K562 (cell line): ENCODE measurements around the gene KIAA1210. TPM values are rescaled to one million over a fixed set of nuclear protein-coding genes. Genes with fewer than 3 reads are reported as not detected.

Experiments
- CCAR2 ChIP-seq: fragments of 200-400 bp; formaldehyde crosslinking; IDR thresholded peaks from 2 replicates; pipeline ENCODE4 v1.6.1; 2017; ENCODE audit warnings: mild to moderate bottlenecking, low read depth, low read length
- ZNF282 ChIP-seq: sonication (generic); formaldehyde crosslinking; IDR thresholded peaks from 2 replicates; pipeline ENCODE4 v1.8.1; 2023; ENCODE audit warnings: missing genetic modification reagents
- polyA plus RNA-seq, 8 experiments: library from polyadenylated mRNA; depleted of rRNA in 4 of 8; stranded (reverse) in 5 of 8; unstranded in 3 of 8; fragments of >200 nt; fragmentation: Nextera tagmentation in 2 of 8; fragmentation: Illumina TruSeq in 1 of 8; extraction: Ambion mirVana in 2 of 8; extraction: Trizol in 1 of 8; gene quantifications; 2 replicates each; pipeline versions ENCODE4 v1.2.1 to v1.2.3, GENCODE V29; 2011 to 2014; ENCODE audit warnings: inconsistent platforms in 1 of 8, missing spikeins in 1 of 8
- total RNA-seq, 7 experiments: library from RNA; depleted of rRNA in 6 of 7; stranded (reverse); fragments of >200 nt in 6 of 7; fragmentation: Illumina TruSeq in 2 of 7; extraction: Trizol in 2 of 7; gene quantifications; 2 replicates each; pipeline versions ENCODE4 v1.2.1 to v1.2.3, GENCODE V29; 2011 to 2021; ENCODE audit warnings: low replicate concordance in 1 of 7
- TF ChIP-seq, protein P1 (sequence below): fragments of 450-650 bp; IDR thresholded peaks from 2 replicates; pipeline ENCODE4 v1.6.1; 2016; ENCODE audit warnings: mild to moderate bottlenecking, moderate library complexity

Gene KIAA1210
- total and polyA plus RNA-seq, 9 of the 15 experiments (the other 6 are each of a cell fraction or from before 2014, with no cell fraction given), result not detected

DNA sequence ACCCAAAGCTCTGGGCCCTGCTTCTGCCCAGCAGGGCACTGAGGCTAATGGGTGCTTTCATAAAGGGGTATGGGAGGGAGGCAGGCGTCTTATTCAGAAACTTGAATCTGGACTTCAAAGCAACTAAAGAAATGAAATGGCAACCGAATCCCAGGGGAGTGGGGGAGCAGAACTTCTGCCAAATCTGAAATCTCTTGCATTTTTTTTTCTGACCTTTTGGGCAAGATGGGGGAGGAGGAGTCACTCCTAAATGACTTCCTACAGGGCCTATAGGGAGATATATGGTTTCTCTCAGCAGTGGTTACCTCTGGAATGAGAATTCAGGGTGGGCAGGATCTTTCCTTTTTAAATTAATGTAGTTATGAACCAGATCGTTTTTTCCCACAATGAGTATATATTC is 30.6 kb upstream of the KIAA1210 start (continued):
- TF ChIP-seq, protein P1, sequence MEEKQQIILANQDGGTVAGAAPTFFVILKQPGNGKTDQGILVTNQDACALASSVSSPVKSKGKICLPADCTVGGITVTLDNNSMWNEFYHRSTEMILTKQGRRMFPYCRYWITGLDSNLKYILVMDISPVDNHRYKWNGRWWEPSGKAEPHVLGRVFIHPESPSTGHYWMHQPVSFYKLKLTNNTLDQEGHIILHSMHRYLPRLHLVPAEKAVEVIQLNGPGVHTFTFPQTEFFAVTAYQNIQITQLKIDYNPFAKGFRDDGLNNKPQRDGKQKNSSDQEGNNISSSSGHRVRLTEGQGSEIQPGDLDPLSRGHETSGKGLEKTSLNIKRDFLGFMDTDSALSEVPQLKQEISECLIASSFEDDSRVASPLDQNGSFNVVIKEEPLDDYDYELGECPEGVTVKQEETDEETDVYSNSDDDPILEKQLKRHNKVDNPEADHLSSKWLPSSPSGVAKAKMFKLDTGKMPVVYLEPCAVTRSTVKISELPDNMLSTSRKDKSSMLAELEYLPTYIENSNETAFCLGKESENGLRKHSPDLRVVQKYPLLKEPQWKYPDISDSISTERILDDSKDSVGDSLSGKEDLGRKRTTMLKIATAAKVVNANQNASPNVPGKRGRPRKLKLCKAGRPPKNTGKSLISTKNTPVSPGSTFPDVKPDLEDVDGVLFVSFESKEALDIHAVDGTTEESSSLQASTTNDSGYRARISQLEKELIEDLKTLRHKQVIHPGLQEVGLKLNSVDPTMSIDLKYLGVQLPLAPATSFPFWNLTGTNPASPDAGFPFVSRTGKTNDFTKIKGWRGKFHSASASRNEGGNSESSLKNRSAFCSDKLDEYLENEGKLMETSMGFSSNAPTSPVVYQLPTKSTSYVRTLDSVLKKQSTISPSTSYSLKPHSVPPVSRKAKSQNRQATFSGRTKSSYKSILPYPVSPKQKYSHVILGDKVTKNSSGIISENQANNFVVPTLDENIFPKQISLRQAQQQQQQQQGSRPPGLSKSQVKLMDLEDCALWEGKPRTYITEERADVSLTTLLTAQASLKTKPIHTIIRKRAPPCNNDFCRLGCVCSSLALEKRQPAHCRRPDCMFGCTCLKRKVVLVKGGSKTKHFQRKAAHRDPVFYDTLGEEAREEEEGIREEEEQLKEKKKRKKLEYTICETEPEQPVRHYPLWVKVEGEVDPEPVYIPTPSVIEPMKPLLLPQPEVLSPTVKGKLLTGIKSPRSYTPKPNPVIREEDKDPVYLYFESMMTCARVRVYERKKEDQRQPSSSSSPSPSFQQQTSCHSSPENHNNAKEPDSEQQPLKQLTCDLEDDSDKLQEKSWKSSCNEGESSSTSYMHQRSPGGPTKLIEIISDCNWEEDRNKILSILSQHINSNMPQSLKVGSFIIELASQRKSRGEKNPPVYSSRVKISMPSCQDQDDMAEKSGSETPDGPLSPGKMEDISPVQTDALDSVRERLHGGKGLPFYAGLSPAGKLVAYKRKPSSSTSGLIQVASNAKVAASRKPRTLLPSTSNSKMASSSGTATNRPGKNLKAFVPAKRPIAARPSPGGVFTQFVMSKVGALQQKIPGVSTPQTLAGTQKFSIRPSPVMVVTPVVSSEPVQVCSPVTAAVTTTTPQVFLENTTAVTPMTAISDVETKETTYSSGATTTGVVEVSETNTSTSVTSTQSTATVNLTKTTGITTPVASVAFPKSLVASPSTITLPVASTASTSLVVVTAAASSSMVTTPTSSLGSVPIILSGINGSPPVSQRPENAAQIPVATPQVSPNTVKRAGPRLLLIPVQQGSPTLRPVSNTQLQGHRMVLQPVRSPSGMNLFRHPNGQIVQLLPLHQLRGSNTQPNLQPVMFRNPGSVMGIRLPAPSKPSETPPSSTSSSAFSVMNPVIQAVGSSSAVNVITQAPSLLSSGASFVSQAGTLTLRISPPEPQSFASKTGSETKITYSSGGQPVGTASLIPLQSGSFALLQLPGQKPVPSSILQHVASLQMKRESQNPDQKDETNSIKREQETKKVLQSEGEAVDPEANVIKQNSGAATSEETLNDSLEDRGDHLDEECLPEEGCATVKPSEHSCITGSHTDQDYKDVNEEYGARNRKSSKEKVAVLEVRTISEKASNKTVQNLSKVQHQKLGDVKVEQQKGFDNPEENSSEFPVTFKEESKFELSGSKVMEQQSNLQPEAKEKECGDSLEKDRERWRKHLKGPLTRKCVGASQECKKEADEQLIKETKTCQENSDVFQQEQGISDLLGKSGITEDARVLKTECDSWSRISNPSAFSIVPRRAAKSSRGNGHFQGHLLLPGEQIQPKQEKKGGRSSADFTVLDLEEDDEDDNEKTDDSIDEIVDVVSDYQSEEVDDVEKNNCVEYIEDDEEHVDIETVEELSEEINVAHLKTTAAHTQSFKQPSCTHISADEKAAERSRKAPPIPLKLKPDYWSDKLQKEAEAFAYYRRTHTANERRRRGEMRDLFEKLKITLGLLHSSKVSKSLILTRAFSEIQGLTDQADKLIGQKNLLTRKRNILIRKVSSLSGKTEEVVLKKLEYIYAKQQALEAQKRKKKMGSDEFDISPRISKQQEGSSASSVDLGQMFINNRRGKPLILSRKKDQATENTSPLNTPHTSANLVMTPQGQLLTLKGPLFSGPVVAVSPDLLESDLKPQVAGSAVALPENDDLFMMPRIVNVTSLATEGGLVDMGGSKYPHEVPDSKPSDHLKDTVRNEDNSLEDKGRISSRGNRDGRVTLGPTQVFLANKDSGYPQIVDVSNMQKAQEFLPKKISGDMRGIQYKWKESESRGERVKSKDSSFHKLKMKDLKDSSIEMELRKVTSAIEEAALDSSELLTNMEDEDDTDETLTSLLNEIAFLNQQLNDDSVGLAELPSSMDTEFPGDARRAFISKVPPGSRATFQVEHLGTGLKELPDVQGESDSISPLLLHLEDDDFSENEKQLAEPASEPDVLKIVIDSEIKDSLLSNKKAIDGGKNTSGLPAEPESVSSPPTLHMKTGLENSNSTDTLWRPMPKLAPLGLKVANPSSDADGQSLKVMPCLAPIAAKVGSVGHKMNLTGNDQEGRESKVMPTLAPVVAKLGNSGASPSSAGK, result no peak
- TF ChIP-seq CCAR2, result no peak
- TF ChIP-seq ZNF282, result no peak
